Measurements from ENCODE around the gene KCNJ14. TPM values are rescaled to one million over a fixed set of nuclear protein-coding genes. Genes with fewer than 3 reads are reported as not detected.

KCNJ14 gene
- total and polyA plus RNA-seq, 2 experiments from 2014 or later, result 0.81 to 0.94 TPM

- peaks cover 13% of the 10 kb centered on the region for H3F3A ChIP-seq (replicated peaks; ENCODE audit: low read depth)
- ATAC-seq (no peak), DNase-seq (ENCODE audit: low spot score) (no peak)
- no peaks in the 10 kb centered on the region for H3K27me3 Mint-ChIP-seq (ENCODE audit: insufficient read depth, low read depth, poor library complexity)
- H3K27ac ChIP-seq (ENCODE audit: low read depth), result no peak overlapping the region
- H3K27ac Mint-ChIP-seq, result no peak overlapping the region
- peaks cover 22% of the 10 kb centered on the region for H3K36me3 ChIP-seq (ENCODE audit: insufficient read depth)
- H3K36me3 Mint-ChIP-seq (ENCODE audit: low read depth), result peaks cover 82% of the 10 kb centered on the region
- H3K4me2 ChIP-seq, result no peak overlapping the region
- H3K27me3 ChIP-seq (ENCODE audit: insufficient read depth), result no peaks in the 10 kb centered on the region
- H4K20me1 ChIP-seq (replicated peaks; ENCODE audit: insufficient read depth), result peaks cover 15% of the 10 kb centered on the region
- H3K4me3 Mint-ChIP-seq, result no peak overlapping the region; the same call in 2 of the 3 replicates
- H3K4me1 ChIP-seq (ENCODE audit: insufficient read depth), result no peaks in the 10 kb centered on the region; the same call in 1 of the 2 replicates
- H3K79me2 ChIP-seq (replicated peaks; ENCODE audit: insufficient read depth), result peaks cover 12% of the 10 kb centered on the region
- no peak for TF ChIP-seq ZNF331 (CRISPR knock-in tag; IDR thresholded peaks at IDR 0.05; ENCODE audit: low read depth)
- TF ChIP-seq EZH2 (IDR thresholded peaks at IDR 0.05; ENCODE audit: low read depth, unreplicated experiment), result no peak
- TF ChIP-seq STAT1 (IDR thresholded peaks at IDR 0.05; ENCODE audit: unreplicated experiment), result no peak
- TF ChIP-seq REST (IDR thresholded peaks at IDR 0.05; ENCODE audit: unreplicated experiment), result no peak
- no peak for TF ChIP-seq JUNB (IDR thresholded peaks at IDR 0.05; ENCODE audit: unreplicated experiment)
- TF ChIP-seq POLR2AphosphoS5 (IDR thresholded peaks at IDR 0.05; ENCODE audit: low read depth), result no peak
- TF ChIP-seq ETS1 (IDR thresholded peaks at IDR 0.05), result no peak
- TF ChIP-seq CREB1 (CRISPR knock-in tag; IDR thresholded peaks at IDR 0.05; ENCODE audit: low read depth), result no peak
- no peak for TF ChIP-seq EZH2phosphoT487 (IDR thresholded peaks at IDR 0.05; ENCODE audit: unreplicated experiment)
- no peak for TF ChIP-seq NANOG (IDR thresholded peaks at IDR 0.05; ENCODE audit: borderline replicate concordance)
- no peak for TF ChIP-seq CTCF (conservative IDR thresholded peaks at IDR 0.05; ENCODE audit: low read depth in 2 of 2)
- no peak for TF ChIP-seq ZNF114 (CRISPR knock-in tag; IDR thresholded peaks at IDR 0.05)
- no peak overlapping the region for H3K4me3 ChIP-seq
- no peaks in the 10 kb centered on the region for H3K9me2 ChIP-seq (ENCODE audit: insufficient read depth)
- no peak overlapping the region for H2AFZ ChIP-seq
- no peaks in the 10 kb centered on the region for H3K4me1 Mint-ChIP-seq
- no peaks in the 10 kb centered on the region; the same call in 2 of the 3 replicates for H3K9me3 Mint-ChIP-seq
These were observed 2.8 kb upstream of the KCNJ14 start for GRCh38 chr19:48452289-48453190.

All from GM23338 (cell line).